ENCODE measurements around the gene AKAP1. TPM values are rescaled to one million over a fixed set of nuclear protein-coding genes. Genes with fewer than 3 reads are reported as not detected.
A peak's percentile ranks its signal among the peaks of the same experiment; 100 is the strongest.

AKAP1 gene, protein sequence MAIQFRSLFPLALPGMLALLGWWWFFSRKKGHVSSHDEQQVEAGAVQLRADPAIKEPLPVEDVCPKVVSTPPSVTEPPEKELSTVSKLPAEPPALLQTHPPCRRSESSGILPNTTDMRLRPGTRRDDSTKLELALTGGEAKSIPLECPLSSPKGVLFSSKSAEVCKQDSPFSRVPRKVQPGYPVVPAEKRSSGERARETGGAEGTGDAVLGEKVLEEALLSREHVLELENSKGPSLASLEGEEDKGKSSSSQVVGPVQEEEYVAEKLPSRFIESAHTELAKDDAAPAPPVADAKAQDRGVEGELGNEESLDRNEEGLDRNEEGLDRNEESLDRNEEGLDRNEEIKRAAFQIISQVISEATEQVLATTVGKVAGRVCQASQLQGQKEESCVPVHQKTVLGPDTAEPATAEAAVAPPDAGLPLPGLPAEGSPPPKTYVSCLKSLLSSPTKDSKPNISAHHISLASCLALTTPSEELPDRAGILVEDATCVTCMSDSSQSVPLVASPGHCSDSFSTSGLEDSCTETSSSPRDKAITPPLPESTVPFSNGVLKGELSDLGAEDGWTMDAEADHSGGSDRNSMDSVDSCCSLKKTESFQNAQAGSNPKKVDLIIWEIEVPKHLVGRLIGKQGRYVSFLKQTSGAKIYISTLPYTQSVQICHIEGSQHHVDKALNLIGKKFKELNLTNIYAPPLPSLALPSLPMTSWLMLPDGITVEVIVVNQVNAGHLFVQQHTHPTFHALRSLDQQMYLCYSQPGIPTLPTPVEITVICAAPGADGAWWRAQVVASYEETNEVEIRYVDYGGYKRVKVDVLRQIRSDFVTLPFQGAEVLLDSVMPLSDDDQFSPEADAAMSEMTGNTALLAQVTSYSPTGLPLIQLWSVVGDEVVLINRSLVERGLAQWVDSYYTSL
- total RNA-seq, result 100 to 1,000 TPM in 1 of 6 donors, 10 to 100 TPM in 5; 51.2 to 147 (median 79.4) TPM

DNA sequence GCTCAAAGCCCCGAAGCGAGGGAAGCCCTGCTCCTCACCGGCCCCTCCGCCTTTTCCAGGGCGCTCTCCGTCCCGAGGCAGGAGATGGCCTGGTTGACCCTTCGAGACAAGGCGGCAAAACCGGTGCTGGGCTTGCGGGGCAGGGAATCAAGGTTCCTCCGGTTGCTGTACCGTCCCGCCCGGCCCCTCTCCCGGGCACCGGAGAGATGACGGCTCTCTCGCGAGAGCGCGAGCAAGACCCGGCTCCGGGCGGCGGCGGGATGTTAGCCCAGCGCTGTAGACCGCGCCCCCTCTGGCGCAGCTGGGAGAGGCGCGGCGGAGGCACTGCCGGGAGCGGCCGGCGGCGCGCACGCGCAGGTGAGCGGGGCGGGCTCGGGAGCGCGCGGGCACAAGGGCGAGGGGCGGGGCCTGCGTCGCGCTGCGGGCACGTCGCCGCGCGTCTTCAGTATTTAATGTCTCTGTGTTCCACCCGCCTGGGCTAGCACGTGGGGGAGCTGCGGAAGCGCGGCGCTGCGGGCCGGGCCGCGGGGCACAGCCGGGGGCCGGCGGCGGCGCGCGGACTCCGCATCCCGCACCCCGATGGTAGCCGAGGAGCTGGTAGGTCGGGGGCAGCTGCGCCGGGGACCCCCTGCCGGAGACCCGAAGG is at the start of gene AKAP1:
TSS of gene AKAP1 (plus strand) at position 445 of the 646 bp plus-strand sequence. CDS start 20,219 bp downstream, outside the sequence.
- ATAC-seq (ENCODE audit: low FRiP score in 2 of 2) (peak; percentile 96 to 98), DNase-seq (peak; percentile 98 to 99)
- Histone ChIP-seq H3K27ac (peak within 1 kb of the TSS; percentile 94 to 98 (median 96)), H3K27me3 (no peaks in the 10 kb centered on the region), H3K4me1 (peaks cover 0 to 48% (median 14%) of the 10 kb centered on the region in 4 donors), H3K36me3 (no peaks in the 10 kb centered on the region), H3K9me3 (no peaks in the 10 kb centered on the region), H3K4me3 (peak within 1 kb of the TSS; percentile 51 to 96 (median 93))
- peak in 3 of 4 donors; percentile 84 to 98 (median 88) for TF ChIP-seq POLR2A (IDR thresholded peaks at IDR 0.05)
- TF ChIP-seq, protein P1, sequence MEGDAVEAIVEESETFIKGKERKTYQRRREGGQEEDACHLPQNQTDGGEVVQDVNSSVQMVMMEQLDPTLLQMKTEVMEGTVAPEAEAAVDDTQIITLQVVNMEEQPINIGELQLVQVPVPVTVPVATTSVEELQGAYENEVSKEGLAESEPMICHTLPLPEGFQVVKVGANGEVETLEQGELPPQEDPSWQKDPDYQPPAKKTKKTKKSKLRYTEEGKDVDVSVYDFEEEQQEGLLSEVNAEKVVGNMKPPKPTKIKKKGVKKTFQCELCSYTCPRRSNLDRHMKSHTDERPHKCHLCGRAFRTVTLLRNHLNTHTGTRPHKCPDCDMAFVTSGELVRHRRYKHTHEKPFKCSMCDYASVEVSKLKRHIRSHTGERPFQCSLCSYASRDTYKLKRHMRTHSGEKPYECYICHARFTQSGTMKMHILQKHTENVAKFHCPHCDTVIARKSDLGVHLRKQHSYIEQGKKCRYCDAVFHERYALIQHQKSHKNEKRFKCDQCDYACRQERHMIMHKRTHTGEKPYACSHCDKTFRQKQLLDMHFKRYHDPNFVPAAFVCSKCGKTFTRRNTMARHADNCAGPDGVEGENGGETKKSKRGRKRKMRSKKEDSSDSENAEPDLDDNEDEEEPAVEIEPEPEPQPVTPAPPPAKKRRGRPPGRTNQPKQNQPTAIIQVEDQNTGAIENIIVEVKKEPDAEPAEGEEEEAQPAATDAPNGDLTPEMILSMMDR (IDR thresholded peaks at IDR 0.05), result peak in 5 of 6 experiments; percentile 32 to 79 (median 54)
- no peak for TF ChIP-seq EP300 (IDR thresholded peaks at IDR 0.05)
- peak; percentile 93 to 95 for TF ChIP-seq POLR2AphosphoS5 (IDR thresholded peaks at IDR 0.05)
- WGBS, 2 donors, result 0 to 1% methylated on average over 7 to 11 of the region's 85 CpGs

DNA sequence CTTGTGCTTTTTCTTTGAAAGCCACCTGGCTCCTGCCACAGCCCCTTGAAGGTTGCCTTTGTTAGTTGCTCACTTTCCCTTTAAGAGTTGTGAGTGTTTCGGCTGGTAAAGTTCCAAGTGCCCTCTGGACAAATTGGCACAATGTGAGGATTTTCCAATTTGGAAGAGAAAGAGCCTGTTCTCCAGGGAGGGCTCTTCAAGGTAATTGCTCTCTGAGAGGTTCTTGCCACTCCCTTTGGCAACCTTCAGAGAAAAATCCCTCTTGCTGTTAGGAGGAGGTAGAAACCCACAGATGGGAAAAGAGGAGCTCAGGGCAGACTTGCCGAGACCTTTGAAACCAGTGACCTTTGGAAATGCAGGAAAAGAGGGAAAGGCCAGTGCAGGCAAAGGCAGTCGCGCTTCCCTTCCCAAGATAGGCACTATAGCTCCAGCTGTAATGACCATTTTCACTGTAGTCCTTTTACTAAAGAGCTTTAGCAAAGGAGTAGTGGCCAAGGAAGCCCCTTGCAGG is 49.0 kb upstream of the AKAP1 start:
- Histone ChIP-seq H3K4me3 (no peak overlapping the region), H3K4me1 (peaks cover 0 to 32% (median 15%) of the 10 kb centered on the region in 4 donors), H3K36me3 (no peaks in the 10 kb centered on the region), H3K27ac (peak overlapping the region; percentile 54 to 88 (median 66)), H3K27me3 (no peaks in the 10 kb centered on the region), H3K9me3 (no peaks in the 10 kb centered on the region)
- TF ChIP-seq POLR2AphosphoS5 (IDR thresholded peaks at IDR 0.05) (peak in 1 of 2 donors; percentile 34), POLR2A (IDR thresholded peaks at IDR 0.05) (peak in 1 of 4 donors; percentile 43), EP300 (IDR thresholded peaks at IDR 0.05) (peak in 1 of 4 donors; percentile 87)
- TF ChIP-seq, protein P1 (IDR thresholded peaks at IDR 0.05), result no peak
- ATAC-seq (ENCODE audit: low FRiP score in 2 of 2) (peak; percentile 20 to 49), DNase-seq (peak in 1 of 2 donors; percentile 73)
- WGBS, 2 donors, result 68 to 75% methylated on average over 4 of the region's 4 CpGs

DNA sequence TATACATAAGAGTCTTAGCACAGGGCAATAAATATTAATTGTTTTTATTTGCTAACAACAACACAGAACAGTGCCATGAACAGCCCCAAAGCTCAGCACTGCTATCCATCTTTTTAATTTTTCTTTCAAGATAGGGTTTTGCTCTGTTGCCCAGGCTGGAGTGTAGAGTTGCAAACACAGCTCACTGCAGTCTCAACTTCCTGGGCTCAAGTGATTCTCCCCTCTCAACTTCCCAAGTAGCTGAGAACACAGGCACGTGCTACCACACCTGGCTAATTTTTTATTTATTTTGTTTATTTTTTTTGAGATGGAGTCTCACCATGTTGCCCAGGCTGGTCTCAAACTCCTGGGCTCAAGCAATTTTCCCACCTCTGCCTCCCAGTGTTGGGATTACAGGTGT is 47.6 kb upstream of the AKAP1 start:
- WGBS, 2 donors, result 32 to 59% methylated on average over 1 of the region's 1 CpG
- no peaks in the 10 kb centered on the region for H3K27me3 ChIP-seq
- no peaks in the 10 kb centered on the region for H3K9me3 ChIP-seq
- H3K4me1 ChIP-seq, result peaks cover 0 to 26% (median 15%) of the 10 kb centered on the region in 4 donors
- H3K36me3 ChIP-seq, result no peaks in the 10 kb centered on the region
- DNase-seq (no peak), ATAC-seq (ENCODE audit: low FRiP score in 2 of 2) (no peak)
- no peak overlapping the region for H3K27ac ChIP-seq
- H3K4me3 ChIP-seq, result no peak overlapping the region
- TF ChIP-seq, protein P1 (IDR thresholded peaks at IDR 0.05), result no peak
- TF ChIP-seq POLR2A (IDR thresholded peaks at IDR 0.05), result no peak
- TF ChIP-seq POLR2AphosphoS5 (IDR thresholded peaks at IDR 0.05), result no peak
- no peak for TF ChIP-seq EP300 (IDR thresholded peaks at IDR 0.05)

DNA sequence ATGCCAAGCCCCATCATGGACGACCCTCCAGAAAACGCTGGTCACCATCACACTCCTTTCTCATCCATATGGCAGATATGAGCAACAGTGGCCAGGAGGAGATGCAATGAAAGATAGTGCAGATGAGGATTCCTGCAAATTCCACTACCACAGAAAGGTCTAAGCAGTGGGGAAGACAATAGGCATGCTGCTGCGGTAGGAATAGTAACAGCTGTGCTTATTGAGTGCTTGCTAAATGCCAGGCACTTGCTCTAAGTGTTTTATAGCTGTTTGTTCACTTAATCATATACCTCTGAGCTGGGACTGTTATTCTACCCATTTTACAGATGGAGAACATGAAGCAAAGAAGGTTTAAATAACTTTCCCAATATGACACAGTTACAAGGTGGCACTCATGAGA is 46.6 kb upstream of the AKAP1 start:
- H3K4me3 ChIP-seq, result no peak overlapping the region
- no peaks in the 10 kb centered on the region for H3K27me3 ChIP-seq
- H3K36me3 ChIP-seq, result no peaks in the 10 kb centered on the region
- DNase-seq (no peak), ATAC-seq (ENCODE audit: low FRiP score in 2 of 2) (no peak)
- no peak overlapping the region for H3K27ac ChIP-seq
- peaks cover 0 to 26% (median 14%) of the 10 kb centered on the region in 4 donors for H3K4me1 ChIP-seq
- TF ChIP-seq POLR2A (IDR thresholded peaks at IDR 0.05), result no peak
- no peak for TF ChIP-seq EP300 (IDR thresholded peaks at IDR 0.05)
- TF ChIP-seq, protein P1 (IDR thresholded peaks at IDR 0.05), result no peak
- no peak for TF ChIP-seq POLR2AphosphoS5 (IDR thresholded peaks at IDR 0.05)
- H3K9me3 ChIP-seq, result no peaks in the 10 kb centered on the region
- 58 to 67% methylated on average over 3 of the region's 3 CpGs for WGBS, 2 donors

All from upper lobe of left lung (tissue), 6 donors.